PC-3 (cell line): Measurements from ENCODE around the gene C3orf22. TPM values are rescaled to one million over a fixed set of nuclear protein-coding genes. Genes with fewer than 3 reads are reported as not detected.

Source experiments
- ATAC-seq: fragments of 200-7000 bp; cut with Tn5 transposase; 2 replicates; pipeline ENCODE4 v1.9.1; 2020; ENCODE audit warnings: mild to moderate bottlenecking, moderate library complexity
- BruUV-seq: library from RNA; stranded (reverse); fragments of 400-500 nt; replicated peaks from 2 replicates; lab custom pipeline; 2021; lab: Mats Ljungman, UMichigan
- CTCF ChIA-PET: fragments of 300-600 bp; sonication (Branson Sonifier 250); formaldehyde crosslinking; loops from one replicate; lab custom pipeline; 2022; ENCODE audit warnings: antibody characterized with exemption; lab: Charles Lee
- POLR2A ChIA-PET: fragments of 300-600 bp; sonication (Branson Sonifier 250); formaldehyde crosslinking; loops from one replicate; lab custom pipeline; 2022; ENCODE audit warnings: antibody characterized with exemption; ENCODE audit not compliant: unreplicated experiment; lab: Charles Lee
- DNase-seq: peaks from one replicate; pipeline ENCODE4 v3.0.0-alpha.2; 2015
- H2AFZ ChIP-seq: fragments of 300-600 bp; sonication (generic); 2 replicates; pipeline ENCODE4 v1.6.0; 2016; ENCODE audit warnings: antibody characterized with exemption, low read length
- H3F3A ChIP-seq: fragments of 300-600 bp; sonication (generic); one replicate; pipeline ENCODE4 v1.6.0; 2017; ENCODE audit warnings: antibody characterized with exemption, low read length, control low read depth, mild to moderate bottlenecking; ENCODE audit not compliant: unreplicated experiment
- H3K27ac ChIP-seq: fragments of 300-600 bp; sonication (generic); 2 replicates; pipeline ENCODE4 v1.5.1; 2016; ENCODE audit warnings: mild to moderate bottlenecking, low read length
- H3K27me3 ChIP-seq: fragments of 300-600 bp; sonication (generic); 2 replicates; pipeline ENCODE4 v1.6.1; 2016; ENCODE audit warnings: low read length, mixed read lengths
- H3K36me3 ChIP-seq: fragments of 300-600 bp; sonication (generic); 2 replicates; pipeline ENCODE4 v1.6.1; 2016; ENCODE audit warnings: low read depth, mixed run types, low read length, mixed read lengths
- H3K4me1 ChIP-seq: fragments of 300-600 bp; sonication (generic); 2 replicates; pipeline ENCODE4 v1.5.1; 2016; ENCODE audit warnings: low read length; ENCODE audit not compliant: insufficient read depth
- H3K4me2 ChIP-seq: fragments of 300-600 bp; sonication (generic); 2 replicates; pipeline ENCODE4 v1.6.0; 2016; ENCODE audit warnings: low read length
- H3K4me3 ChIP-seq: fragments of 300-600 bp; sonication (generic); 2 replicates; pipeline ENCODE4 v1.5.1; 2016; ENCODE audit warnings: mild to moderate bottlenecking, low read length, mixed read lengths
- H3K79me2 ChIP-seq: fragments of 300-600 bp; sonication (generic); 2 replicates; pipeline ENCODE4 v1.6.1; 2017; ENCODE audit warnings: low read length, mixed read lengths
- H3K9ac ChIP-seq: fragments of 300-600 bp; sonication (generic); 2 replicates; pipeline ENCODE4 v1.6.0; 2016; ENCODE audit warnings: mild to moderate bottlenecking, low read length
- H3K9me2 ChIP-seq: fragments of 300-600 bp; sonication (generic); replicated peaks from 2 replicates; pipeline ENCODE4 v1.6.1; 2016; ENCODE audit warnings: mixed run types, low read length, mixed read lengths
- H3K9me3 ChIP-seq: fragments of 300-600 bp; sonication (generic); 2 replicates; pipeline ENCODE4 v1.6.1; 2016; ENCODE audit warnings: low read length, mixed read lengths
- H4K20me1 ChIP-seq: fragments of 300-600 bp; sonication (generic); 2 replicates; pipeline ENCODE4 v1.6.1; 2016; ENCODE audit warnings: low read length, mixed read lengths
- CTCF ChIP-seq: fragments of 300-600 bp; sonication (generic); conservative IDR thresholded peaks from 2 replicates; pipeline ENCODE4 v1.5.1; 2017; ENCODE audit warnings: antibody characterized with exemption, low read depth, mild to moderate bottlenecking, low read length
- EZH2 ChIP-seq: fragments of 300-600 bp; sonication (generic); IDR thresholded peaks from one replicate; pipeline ENCODE4 v1.6.1; 2017; ENCODE audit warnings: antibody characterized with exemption, mild to moderate bottlenecking, low read length; ENCODE audit not compliant: unreplicated experiment
- EZH2phosphoT487 ChIP-seq: fragments of 300-600 bp; sonication (generic); IDR thresholded peaks from 2 replicates; pipeline ENCODE4 v1.6.1; 2018; ENCODE audit warnings: mild to moderate bottlenecking, antibody characterized with exemption, low read length, borderline replicate concordance
- intact Hi-C: fragments of 100-400 bp; cut with micrococcal nuclease; formaldehyde crosslinking; loops from 2 replicates; pipeline ENCODE4 v1.9.0; 2023
- total RNA-seq: library from RNA; depleted of rRNA; stranded (reverse); fragments of >200 nt; gene quantifications from 2 replicates; pipeline ENCODE4 v1.2.3, GENCODE V29; 2014

C3orf22 gene
- total RNA-seq, 1 experiment from 2014 or later, result not detected

- Histone ChIP-seq H3K4me1 (no peaks in the 10 kb centered on the region), H4K20me1 (no peaks in the 10 kb centered on the region), H2AFZ (no peak overlapping the region), H3K4me3 (no peak overlapping the region), H3K9me2 (no peaks in the 10 kb centered on the region), H3K79me2 (no peaks in the 10 kb centered on the region), H3K27me3 (0 out of 2 replicates have a peak, but pooled peaks cover 10% of the 10 kb centered on the region), H3K9me3 (no peaks in the 10 kb centered on the region), H3F3A (no peaks in the 10 kb centered on the region), H3K4me2 (no peak overlapping the region), H3K36me3 (no peaks in the 10 kb centered on the region), H3K27ac (no peak overlapping the region), H3K9ac (no peak overlapping the region)
- ATAC-seq (no peak), DNase-seq (no peak)
- intact Hi-C loops, result no loop called here
- BruUV-seq, result no TSS peak
- CTCF ChIA-PET, result no interaction called here
- no peak for TF ChIP-seq EZH2phosphoT487
- TF ChIP-seq CTCF, result no peak
- no peak for TF ChIP-seq EZH2
- POLR2A ChIA-PET, result no interaction called here
Observed at GRCh38 chr3:126546549-126547239, 12.0 kb downstream of the C3orf22 start.

DNA sequence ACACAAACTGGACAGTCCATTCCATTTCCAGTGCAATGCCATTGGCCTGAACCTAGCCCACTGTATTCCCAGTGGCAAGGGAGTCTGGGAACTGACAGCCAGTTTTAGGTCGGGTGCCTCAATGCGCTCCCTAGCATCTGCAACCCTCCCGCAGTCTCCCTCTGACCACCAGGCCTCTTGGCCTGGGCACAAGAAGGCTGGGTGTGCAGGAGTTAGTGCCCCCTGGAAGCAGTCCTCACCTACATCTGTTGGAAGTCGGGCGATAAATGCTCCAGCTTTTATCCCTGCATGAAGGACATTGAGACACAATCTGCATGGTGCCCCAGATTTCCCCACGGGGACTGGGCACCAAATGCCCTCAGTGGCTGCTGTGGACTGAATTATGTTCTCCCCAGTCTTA is 12.7 kb downstream of the C3orf22 start:
- Histone ChIP-seq H3K9me2 (no peaks in the 10 kb centered on the region), H3K9me3 (no peaks in the 10 kb centered on the region), H3K27me3 (0 out of 2 replicates have a peak, but pooled peaks cover 10% of the 10 kb centered on the region), H3K9ac (no peak overlapping the region), H3K27ac (no peak overlapping the region), H3K79me2 (no peaks in the 10 kb centered on the region), H3F3A (no peaks in the 10 kb centered on the region), H2AFZ (no peak overlapping the region), H3K4me2 (no peak overlapping the region), H3K36me3 (no peaks in the 10 kb centered on the region), H3K4me3 (no peak overlapping the region), H4K20me1 (no peaks in the 10 kb centered on the region), H3K4me1 (peaks cover 4% of the 10 kb centered on the region)
- TF ChIP-seq CTCF, result no peak
- no peak for TF ChIP-seq EZH2phosphoT487
- no peak for TF ChIP-seq EZH2
- DNase-seq, result no peak
- ATAC-seq, result no peak
- ChIA-PET POLR2A (no interaction called here), CTCF (no interaction called here)
- intact Hi-C loops, result no loop called here
- BruUV-seq, result no TSS peak

DNA sequence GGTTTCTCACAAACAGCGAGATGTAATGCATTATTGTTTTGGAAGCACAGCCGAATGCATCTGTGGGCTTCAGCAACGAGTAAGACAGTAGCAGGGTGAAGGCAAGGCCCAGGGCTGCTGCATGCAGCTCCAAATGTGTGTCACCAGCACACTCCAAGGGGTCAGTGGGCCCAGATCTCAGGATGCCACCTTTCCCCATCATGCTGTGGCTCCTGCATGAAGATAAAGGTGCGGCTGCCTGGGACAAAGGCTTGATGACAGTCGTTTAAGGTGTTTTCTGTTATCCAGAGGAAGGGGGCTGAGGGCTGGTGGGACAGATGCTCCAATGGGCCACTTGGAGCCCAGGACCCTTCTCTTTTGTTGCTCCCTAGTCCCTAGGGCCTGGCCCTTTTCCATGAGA is 13.2 kb downstream of the C3orf22 start:
- H3K27me3 ChIP-seq, result 0 out of 2 replicates have a peak, but pooled peaks cover 10% of the 10 kb centered on the region
- intact Hi-C loops, result no loop called here
- H3K9me2 ChIP-seq, result no peaks in the 10 kb centered on the region
- peaks cover 9% of the 10 kb centered on the region for H3K4me1 ChIP-seq
- no peak overlapping the region for H3K4me3 ChIP-seq
- ChIA-PET CTCF (no interaction called here), POLR2A (no interaction called here)
- H3K9ac ChIP-seq, result no peak overlapping the region
- ATAC-seq (no peak), DNase-seq (no peak)
- H3K4me2 ChIP-seq, result no peak overlapping the region
- TF ChIP-seq EZH2, result no peak
- no peak for TF ChIP-seq CTCF
- TF ChIP-seq EZH2phosphoT487, result no peak
- H3K27ac ChIP-seq, result no peak overlapping the region
- no peak overlapping the region for H2AFZ ChIP-seq
- BruUV-seq, result no TSS peak
- no peaks in the 10 kb centered on the region for H3K36me3 ChIP-seq
- no peaks in the 10 kb centered on the region for H3K79me2 ChIP-seq
- H3K9me3 ChIP-seq, result no peaks in the 10 kb centered on the region
- H3F3A ChIP-seq, result no peaks in the 10 kb centered on the region
- no peaks in the 10 kb centered on the region for H4K20me1 ChIP-seq
